HG03521 (cell line): ENCODE results near the gene ERFE.

ENCODE experiments used
- ATAC-seq: cut with Tn5 transposase; IDR thresholded peaks from one replicate; pipeline ENCODE4 v1.9.1; 2021; ENCODE audit warnings: mild to moderate bottlenecking, moderate library complexity; ENCODE audit not compliant: unreplicated experiment

Gene ERFE

GRCh38 chr2:238203973-238204683 lies 45.4 kb downstream of the ERFE start:
- ATAC-seq, result peak; percentile 17

GRCh38 chr2:238207006-238207405 lies 48.2 kb downstream of the ERFE start:
- ATAC-seq, result no peak

DNA sequence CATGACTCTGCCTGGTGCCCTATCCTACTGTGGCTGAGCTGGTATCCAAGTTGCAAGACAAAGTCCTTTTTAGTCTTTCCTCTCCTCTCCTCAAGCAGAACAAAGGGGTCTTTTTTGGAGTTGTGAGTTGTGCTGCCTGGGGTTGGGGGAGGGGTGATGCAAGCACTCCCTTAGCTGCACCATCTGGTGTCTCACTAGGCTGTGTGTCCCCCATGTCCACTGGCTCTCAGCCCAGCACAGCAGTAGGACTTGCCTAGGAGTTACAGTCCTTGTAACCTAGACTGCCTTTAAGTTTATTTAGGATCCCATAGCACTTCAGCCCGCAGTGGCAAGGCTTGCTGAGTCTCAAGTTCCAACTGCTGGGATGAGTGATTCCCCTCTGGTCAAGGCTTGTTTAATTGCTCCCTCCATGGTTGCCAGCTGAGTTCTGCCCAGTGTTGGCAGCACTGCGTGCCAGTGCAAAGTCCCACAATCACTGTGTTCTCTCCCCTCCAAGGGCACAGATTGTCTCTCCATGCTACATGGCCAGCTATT lies 57.9 kb downstream of the ERFE start:
- ATAC-seq, result no peak
